Measurements from ENCODE around the gene BLNK.

Gene BLNK

DNA sequence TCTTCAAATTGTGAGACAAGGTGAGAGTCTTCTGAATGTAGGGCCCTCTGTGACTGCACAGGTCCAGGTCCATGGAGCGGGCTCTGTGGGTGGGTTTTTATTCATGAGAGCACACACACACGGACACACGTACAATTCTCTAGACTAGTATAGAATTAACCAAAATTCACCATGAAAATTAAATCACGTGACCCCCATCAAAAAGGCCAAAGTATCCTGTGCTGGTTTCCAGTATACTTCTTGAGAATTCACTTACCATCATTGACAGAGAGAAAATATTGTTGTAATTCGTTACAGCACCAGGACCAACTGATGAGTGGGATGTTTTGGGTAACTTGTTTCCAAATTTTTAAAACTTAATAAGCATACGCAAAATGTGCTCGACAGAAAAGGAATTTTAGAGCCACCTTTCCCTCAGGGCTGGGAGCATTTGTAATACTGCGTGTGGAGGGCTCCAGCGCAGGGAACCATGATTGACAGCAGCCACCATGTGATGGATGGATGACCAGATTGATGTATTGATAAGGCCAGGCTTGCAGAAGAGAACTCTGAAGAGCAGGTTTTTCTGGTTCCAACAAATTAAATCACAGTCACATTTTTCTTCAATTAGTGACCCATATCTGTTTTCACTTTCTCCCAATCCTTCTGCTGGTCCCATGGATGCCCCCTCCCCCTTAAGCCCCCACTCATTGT lies 18.0 kb upstream of the BLNK start:
- in situ Hi-C loops (cut with MboI; ENCODE audit: low sequenced_read_pairs), result no loop called here

- in situ Hi-C loops (cut with MboI; ENCODE audit: low sequenced_read_pairs), result no loop called here
Observed at GRCh38 chr10:96288151-96288621, 16.8 kb upstream of the BLNK start.

DNA sequence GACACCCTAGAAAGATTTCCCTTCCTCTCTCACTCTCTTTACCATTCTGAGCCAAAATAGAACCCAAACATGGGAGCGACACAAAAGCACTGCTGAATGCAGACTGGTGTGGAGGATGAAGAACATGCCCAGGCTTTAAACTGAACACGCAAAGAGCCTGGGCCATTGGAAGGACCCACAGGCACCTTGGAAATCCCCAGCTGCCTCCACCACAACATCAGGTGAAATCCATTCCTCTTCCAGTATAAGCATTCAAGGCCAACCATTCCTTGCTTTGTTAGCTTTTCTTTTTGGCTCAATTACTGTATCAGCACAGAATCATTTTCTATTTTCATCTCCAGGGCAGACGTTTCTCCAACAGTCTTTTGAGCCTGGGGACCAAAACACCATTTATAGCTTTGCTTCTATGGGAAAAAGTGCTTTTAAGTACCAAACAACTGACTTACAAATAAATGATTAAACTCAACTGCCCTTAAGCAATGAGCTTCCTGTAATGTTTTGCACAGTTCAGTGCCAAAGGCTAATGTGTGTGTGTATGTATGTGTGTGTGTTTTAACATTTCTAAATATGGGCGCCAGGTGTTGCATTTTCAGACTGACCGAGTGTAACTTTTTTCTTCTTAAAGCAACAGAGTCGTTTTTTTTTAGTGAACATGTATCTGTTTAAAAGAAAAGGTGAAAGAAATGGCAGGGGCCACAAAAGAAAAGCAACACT lies 16.2 kb upstream of the BLNK start:
- in situ Hi-C loops (cut with MboI; ENCODE audit: low sequenced_read_pairs), result no loop called here

DNA sequence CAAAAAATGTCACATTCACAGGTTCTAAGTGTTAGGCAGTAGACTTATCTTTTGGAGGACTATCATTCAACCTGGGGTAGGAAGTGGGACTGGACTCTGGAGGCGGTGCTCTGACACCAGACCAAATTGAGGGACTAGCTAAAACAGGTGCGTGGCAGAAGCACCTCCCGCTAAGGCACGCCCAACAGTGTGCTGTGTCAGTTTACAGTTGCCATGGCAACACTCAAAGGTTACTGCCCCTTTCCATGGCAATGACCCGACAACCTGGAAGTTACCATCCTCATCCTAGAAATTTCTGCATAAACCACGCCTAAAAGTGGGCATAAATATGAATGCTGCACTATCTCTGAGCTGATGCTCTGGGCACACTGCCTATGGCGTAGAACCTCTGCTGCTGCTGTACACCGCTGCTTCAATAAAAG lies 14.0 kb upstream of the BLNK start:
- in situ Hi-C loops (cut with MboI; ENCODE audit: low sequenced_read_pairs), result no loop called here

DNA sequence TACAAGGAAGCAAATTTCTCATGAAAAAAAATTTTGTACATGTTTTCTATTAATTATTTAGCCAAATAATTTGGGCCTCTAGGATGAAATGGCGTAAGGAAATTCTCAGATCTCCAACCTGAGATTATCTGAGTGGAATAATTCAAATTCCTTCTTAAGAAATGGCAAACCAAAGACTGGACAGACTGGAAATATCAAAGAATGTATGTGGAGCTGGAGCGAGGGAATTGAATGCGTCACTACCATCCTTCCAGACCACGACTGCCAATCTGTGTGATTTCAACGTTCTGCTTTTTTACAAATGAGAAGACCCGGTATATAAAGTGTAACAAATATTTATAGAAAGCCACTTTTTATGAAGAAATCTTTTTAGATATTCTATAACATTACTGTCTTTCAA lies 12.4 kb upstream of the BLNK start:
- in situ Hi-C loops (cut with MboI; ENCODE audit: low sequenced_read_pairs), result no loop called here

DNA sequence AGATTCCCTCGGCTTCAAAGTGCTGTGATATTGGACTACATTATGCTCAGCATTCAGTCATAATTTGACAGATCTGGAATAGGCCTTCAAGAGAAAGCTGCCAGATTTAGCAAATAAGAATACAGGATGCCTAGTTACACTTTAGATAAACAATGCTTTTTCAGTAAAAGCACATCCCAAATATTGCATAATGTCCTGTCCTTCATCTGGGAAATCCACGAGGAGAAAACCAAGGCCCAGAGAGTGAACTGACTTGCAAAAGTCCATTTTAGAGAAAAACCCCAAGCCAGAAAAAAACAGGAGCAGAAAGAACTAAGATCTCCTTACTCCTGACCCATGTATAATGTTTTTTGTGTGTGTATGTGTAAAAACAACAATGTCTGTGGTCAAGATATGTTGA lies 12.0 kb upstream of the BLNK start:
- in situ Hi-C loops (cut with MboI; ENCODE audit: low sequenced_read_pairs), result no loop called here

DNA sequence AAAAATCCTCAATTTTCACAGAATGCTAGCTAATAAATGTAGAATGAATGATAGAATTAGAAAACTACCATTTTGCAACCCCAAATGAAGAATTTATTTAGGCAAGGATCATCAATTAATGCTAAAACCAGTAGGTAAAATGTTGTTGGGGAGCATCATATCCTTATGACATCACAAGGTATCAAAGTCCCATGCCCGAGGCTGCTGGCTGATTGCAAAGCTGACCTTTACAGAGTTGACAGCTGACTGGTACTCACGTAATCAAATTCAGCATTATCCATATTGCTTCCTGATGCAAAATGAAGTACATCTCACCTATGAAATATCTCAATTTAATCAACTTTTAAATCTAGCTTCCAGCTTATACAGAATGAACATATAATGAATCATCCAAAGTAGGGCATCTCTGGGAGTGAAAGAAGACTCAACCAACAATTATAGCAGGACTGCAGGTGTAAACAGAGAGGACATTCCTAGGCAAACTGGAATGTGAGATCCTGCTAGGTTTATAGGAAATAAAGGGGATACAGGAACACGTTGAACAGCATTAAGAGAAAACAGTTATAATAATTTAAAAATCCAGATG lies 10.2 kb upstream of the BLNK start:
- in situ Hi-C loops (cut with MboI; ENCODE audit: low sequenced_read_pairs), result no loop called here

- in situ Hi-C loops (cut with MboI; ENCODE audit: low sequenced_read_pairs), result no loop called here
Observed at GRCh38 chr10:96280859-96281258, 9.5 kb upstream of the BLNK start.

- in situ Hi-C loops (cut with MboI; ENCODE audit: low sequenced_read_pairs), result no loop called here
Observed at GRCh38 chr10:96279191-96279641, 7.8 kb upstream of the BLNK start.

DNA sequence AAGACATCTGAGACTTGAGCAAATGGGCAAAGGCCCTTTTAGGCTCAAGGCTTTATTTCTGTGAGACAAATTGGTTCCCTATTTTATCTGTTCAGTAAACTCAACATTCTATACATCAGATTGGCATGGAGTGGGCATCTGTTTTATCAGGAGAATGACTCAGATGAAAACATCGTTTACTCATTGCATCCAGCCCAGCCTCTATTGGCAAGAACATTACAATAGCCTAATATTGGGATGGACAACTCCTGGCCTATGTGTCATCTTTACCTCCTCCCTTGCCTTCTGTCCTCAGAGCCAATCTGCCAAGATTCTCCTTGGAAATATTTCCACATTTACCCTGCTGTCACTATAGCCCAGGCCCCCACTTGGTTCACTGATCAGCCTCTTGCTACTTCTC lies 5.5 kb upstream of the BLNK start:
- in situ Hi-C loops (cut with MboI; ENCODE audit: low sequenced_read_pairs), result no loop called here

- in situ Hi-C loops (cut with MboI; ENCODE audit: low sequenced_read_pairs), result no loop called here
Observed at GRCh38 chr10:96276426-96276825, 5.1 kb upstream of the BLNK start.

- in situ Hi-C loops (cut with MboI; ENCODE audit: low sequenced_read_pairs), result no loop called here
Observed at GRCh38 chr10:96275685-96276418, 4.5 kb upstream of the BLNK start.

DNA sequence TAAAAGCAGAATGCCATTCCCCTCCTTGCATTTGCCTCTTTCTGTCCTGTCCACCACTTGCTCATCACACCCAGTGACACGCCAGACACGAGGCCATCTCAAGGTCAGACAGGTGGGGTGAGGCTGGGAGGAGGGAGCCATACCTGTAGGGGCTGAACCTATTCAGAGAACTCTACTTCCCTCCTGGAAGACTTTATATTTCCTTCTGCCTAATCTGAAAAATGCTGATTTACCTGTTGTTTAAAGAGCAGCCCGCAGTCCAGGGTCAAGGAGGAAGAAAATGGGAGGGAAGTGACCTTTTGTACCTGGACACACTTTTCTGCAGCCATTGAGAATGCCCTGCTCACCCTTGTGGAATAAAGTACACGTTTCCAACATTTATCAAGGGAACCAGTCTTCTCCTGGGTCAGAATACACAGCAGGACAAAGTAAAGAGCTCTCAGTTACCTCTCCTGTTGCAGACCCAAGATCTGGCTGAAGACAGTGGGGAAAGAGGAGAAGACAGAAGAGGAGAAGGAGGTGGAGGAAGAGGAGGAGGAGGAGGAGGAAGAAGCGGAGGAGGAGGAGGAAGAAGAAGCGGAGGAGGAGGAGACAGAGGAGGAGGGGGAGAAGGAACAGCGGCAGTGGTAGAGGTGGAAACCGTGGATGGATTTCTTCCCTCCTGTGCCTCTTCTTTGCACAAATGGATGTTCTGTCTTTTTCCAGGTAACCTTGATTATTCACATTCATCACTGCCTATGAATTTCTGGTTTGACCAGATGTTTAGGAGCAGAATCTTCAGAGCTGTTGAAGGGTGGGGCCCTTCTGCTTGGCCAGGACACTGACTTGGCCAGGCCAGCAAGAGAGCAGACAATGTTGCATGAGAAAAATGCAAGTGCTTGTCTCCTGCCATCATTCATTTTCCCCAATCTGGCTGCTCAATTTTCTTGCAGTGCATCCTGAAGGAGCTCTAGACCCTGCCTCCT lies 1.2 kb upstream of the BLNK start:
- in situ Hi-C loops (cut with MboI; ENCODE audit: low sequenced_read_pairs), result no loop called here

DNA sequence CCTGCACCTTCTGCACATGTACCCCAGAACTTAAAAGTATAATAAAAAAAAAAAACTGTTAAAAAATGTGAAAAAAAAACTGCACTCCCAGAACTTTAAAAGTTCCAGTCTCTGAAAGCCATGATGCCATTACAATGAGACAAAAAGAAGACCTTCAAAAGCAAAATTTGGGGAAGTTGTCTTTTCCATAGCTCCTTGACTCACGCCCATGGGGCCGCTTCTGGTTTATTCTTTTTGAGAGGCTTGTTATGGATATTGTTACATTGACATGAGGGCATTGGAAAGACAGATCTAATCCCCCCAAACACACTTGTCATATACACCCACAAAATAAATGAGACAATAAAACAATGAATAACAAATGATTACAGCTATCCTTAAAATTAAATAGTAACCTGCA lies 798 bp downstream of the BLNK start:
- in situ Hi-C loops (cut with MboI; ENCODE audit: low sequenced_read_pairs), result no loop called here

GRCh38 chr10:96269438-96270300 lies 1.7 kb downstream of the BLNK start:
- in situ Hi-C loops (cut with MboI; ENCODE audit: low sequenced_read_pairs), result no loop called here

GRCh38 chr10:96268341-96268909 lies 2.9 kb downstream of the BLNK start:
- in situ Hi-C loops (cut with MboI; ENCODE audit: low sequenced_read_pairs), result no loop called here

DNA sequence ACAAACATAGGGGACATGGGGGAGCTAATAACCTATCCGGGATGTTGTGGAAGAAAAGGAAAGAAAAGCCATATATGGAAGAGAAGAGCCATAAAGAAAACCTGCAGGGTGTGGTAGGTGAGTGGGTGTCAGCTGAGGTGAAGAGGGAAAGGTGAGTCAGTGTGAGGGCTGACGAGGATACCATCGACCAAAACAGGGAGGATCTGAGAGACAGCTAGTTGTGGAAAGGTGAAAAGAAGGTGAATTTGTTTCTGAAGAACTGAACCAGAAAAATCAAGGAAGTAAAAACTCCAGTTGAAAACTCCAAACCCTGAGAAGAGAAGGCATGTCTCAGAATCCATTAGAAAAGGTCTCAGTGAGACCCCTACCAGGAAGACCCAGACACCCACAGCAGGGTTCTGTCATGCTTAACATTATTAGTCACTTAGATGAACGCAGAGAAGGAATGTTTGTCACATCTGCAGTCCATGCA lies 4.1 kb downstream of the BLNK start:
- in situ Hi-C loops (cut with MboI; ENCODE audit: low sequenced_read_pairs), result no loop called here

- in situ Hi-C loops (cut with MboI; ENCODE audit: low sequenced_read_pairs), result no loop called here
Observed at GRCh38 chr10:96266118-96266770, 5.1 kb downstream of the BLNK start.
